B cell (primary cell): ENCODE results near the gene PRELID3B. TPM values are rescaled to one million over a fixed set of nuclear protein-coding genes. Genes with fewer than 3 reads are reported as not detected.

Source experiments
- ATAC-seq: fragments of 200-7000 bp; cut with Tn5 transposase; one replicate; pipeline ENCODE4 v1.10.0; 2021; ENCODE audit warnings: low read depth, mild to moderate bottlenecking, moderate number of reproducible peaks, moderate library complexity
- CTCF ChIA-PET: fragments of 350-600 bp; sonication (Branson Sonifier 250); formaldehyde crosslinking; loops from one replicate; lab custom pipeline; 2021; ENCODE audit warnings: antibody characterized with exemption, inconsistent platforms; lab: Charles Lee
- POLR2A ChIA-PET: fragments of 350-600 bp; sonication (Branson Sonifier 250); formaldehyde crosslinking; loops from one replicate; lab custom pipeline; 2021; ENCODE audit warnings: antibody characterized with exemption; lab: Charles Lee
- DNase-seq: peaks from one replicate; pipeline ENCODE4 v3.0.0; 2013
- H2AFZ ChIP-seq: 2 replicates; pipeline ENCODE4 v1.6.1; 2012; ENCODE audit warnings: mild to moderate bottlenecking, low read depth, low read length; ENCODE audit not compliant: insufficient read depth, poor library complexity, severe bottlenecking
- H3K27ac ChIP-seq, 2 donors: 1 replicate in 1 of 2; 2 replicates in 1 of 2; pipeline ENCODE4 v1.5.1; 2012 to 2013; ENCODE audit warnings: low read length in 2 of 2, mild to moderate bottlenecking in 2 of 2, moderate library complexity in 1 of 2
- H3K27me3 ChIP-seq, 4 experiments: fragments of 200-600 bp in 1 of 4; sonication (generic) in 1 of 4; replicated peaks in 1 of 4; 1 replicate in 2 of 4; 2 replicates in 2 of 4; pipeline versions ENCODE4 v1.6.1 to v1.7.0; 2013 to 2016; ENCODE audit warnings: low read length in 3 of 4, mild to moderate bottlenecking in 2 of 4, mixed read lengths in 1 of 4, moderate library complexity in 1 of 4; ENCODE audit not compliant: insufficient read depth in 4 of 4, control insufficient read depth in 3 of 4; ENCODE audit errors: control extremely low read depth in 1 of 4
- H3K36me3 ChIP-seq, 2 experiments: replicated peaks in 1 of 2; 1 replicate in 1 of 2; 2 replicates in 1 of 2; pipeline versions ENCODE4 v1.6.1 to v1.7.1; 2013; ENCODE audit warnings: low read length in 1 of 2; ENCODE audit not compliant: insufficient read depth in 2 of 2, control insufficient read depth in 1 of 2; ENCODE audit errors: control extremely low read depth in 1 of 2, extremely low read depth in 1 of 2
- H3K4me1 ChIP-seq, 2 donors: fragments of 200-600 bp in 1 of 2; sonication (generic) in 1 of 2; 1 replicate in 1 of 2; 2 replicates in 1 of 2; pipeline versions ENCODE4 v1.5.1 to v1.6.1; 2013 to 2017; ENCODE audit warnings: low read length in 2 of 2; ENCODE audit not compliant: control insufficient read depth in 2 of 2, insufficient read depth in 2 of 2
- H3K4me2 ChIP-seq: replicated peaks from 2 replicates; pipeline ENCODE3; 2012; ENCODE audit warnings: mild to moderate bottlenecking, low read depth, low read length; ENCODE audit not compliant: poor library complexity, severe bottlenecking
- H3K4me3 ChIP-seq, 5 experiments: fragments of 200-600 bp in 1 of 5; sonication (generic) in 1 of 5; 1 replicate in 3 of 5; 2 replicates in 2 of 5; pipeline versions ENCODE4 v1.5.1 to v1.7.0; 2011 to 2016; ENCODE audit warnings: low read length in 4 of 5, mild to moderate bottlenecking in 4 of 5, low read depth in 2 of 5, control low read depth in 1 of 5, moderate library complexity in 1 of 5; ENCODE audit not compliant: insufficient read depth in 1 of 5; ENCODE audit errors: control extremely low read depth in 1 of 5, extremely low read depth in 1 of 5
- H3K79me2 ChIP-seq: fragments of 200-600 bp; sonication (generic); one replicate; pipeline ENCODE4 v1.6.0; 2016; ENCODE audit warnings: low read length; ENCODE audit not compliant: control insufficient read depth, insufficient read depth
- H3K9ac ChIP-seq: fragments of 200-600 bp; sonication (generic); 2 replicates; pipeline ENCODE4 v1.6.1; 2017; ENCODE audit warnings: mild to moderate bottlenecking, low read length, moderate library complexity
- H3K9me3 ChIP-seq, 3 donors: one replicate each; pipeline versions ENCODE4 v1.6.1 to v1.7.1; 2013; ENCODE audit warnings: low read length in 2 of 3; ENCODE audit not compliant: control insufficient read depth in 2 of 3, insufficient read depth in 1 of 3; ENCODE audit errors: control extremely low read depth in 1 of 3
- H4K20me1 ChIP-seq: 2 replicates; pipeline ENCODE4 v1.6.0; 2012; ENCODE audit warnings: mild to moderate bottlenecking, low read length; ENCODE audit not compliant: insufficient read depth, control insufficient read depth, poor library complexity, severe bottlenecking
- H3K27ac Mint-ChIP-seq: one replicate; pipeline ENCODE4 v1.8.0; 2021; ENCODE audit warnings: mixed read lengths
- H3K27me3 Mint-ChIP-seq: one replicate; pipeline ENCODE4 v1.8.0; 2021; ENCODE audit warnings: mixed read lengths
- H3K4me1 Mint-ChIP-seq: one replicate; pipeline ENCODE4 v1.8.0; 2021; ENCODE audit warnings: mixed read lengths
- H3K4me3 Mint-ChIP-seq: one replicate; pipeline ENCODE4 v1.8.0; 2021; ENCODE audit warnings: mixed read lengths
- H3K9me3 Mint-ChIP-seq: one replicate; pipeline ENCODE4 v1.8.0; 2022; ENCODE audit warnings: mixed read lengths; ENCODE audit not compliant: insufficient read depth
- EZH2 ChIP-seq: IDR thresholded peaks from 2 replicates; pipeline ENCODE4 v1.6.1; 2012; ENCODE audit warnings: borderline replicate concordance, low read depth, mild to moderate bottlenecking, moderate library complexity, low read length; ENCODE audit not compliant: insufficient read depth, poor library complexity, severe bottlenecking
- WGBS: methylation state at CpG from one replicate; pipeline ENCODE4 v1.1.5; 2013; ENCODE audit warnings: missing lambda C conversion rate; ENCODE audit not compliant: insufficient coverage; 5-methylcytosine and 5-hydroxymethylcytosine counted together
- intact Hi-C: fragments of 100-400 bp; cut with micrococcal nuclease; formaldehyde crosslinking; loops from one replicate; pipeline ENCODE4 v1.10.0; 2022
- polyA plus RNA-seq: library from polyadenylated mRNA; depleted of rRNA; stranded (reverse); fragments of >200 nt; gene quantifications from 2 replicates; pipeline ENCODE4 v1.2.3, GENCODE V29; 2012
- total RNA-seq, 2 donors: library from RNA; stranded (reverse); fragments of 120-200 nt in 1 of 2; gene quantifications; 1 replicate in 1 of 2; 2 replicates in 1 of 2; pipeline versions ENCODE4 v1.2.3 to v1.2.4, GENCODE V29; 2013 to 2022
- TF ChIP-seq, protein P1 (sequence below): fragments of 200-600 bp; IDR thresholded peaks from one replicate; pipeline ENCODE4 v1.8.0; 2022; ENCODE audit warnings: antibody characterized with exemption, mild to moderate bottlenecking

PRELID3B gene
- total and polyA plus RNA-seq, 2 donors (not counting 1 experiment from before 2014, with no cell fraction given) = 24.1 to 46.8 TPM

DNA sequence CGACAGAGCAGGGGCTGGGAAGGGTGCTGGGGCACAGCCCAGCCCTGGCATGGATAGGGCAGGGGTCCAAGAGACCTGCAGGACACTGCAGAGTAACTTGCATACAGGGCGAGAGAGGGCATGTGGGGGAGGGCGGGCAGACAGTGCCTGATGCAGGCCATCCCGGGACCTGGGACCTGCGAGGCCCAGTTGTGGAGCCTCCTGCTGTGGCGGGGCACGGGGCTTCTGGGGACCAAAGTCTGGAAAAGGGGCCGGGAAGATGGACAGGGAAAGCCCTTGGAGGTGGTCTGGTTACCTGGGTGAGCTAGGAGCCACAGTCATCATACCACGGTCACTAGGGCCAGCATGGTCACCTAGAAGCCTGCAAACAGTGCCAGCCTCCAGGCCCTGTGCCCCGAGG is 23.8 kb downstream of the PRELID3B start:
- no peaks in the 10 kb centered on the region for H3K9me3 ChIP-seq
- peaks cover 20 to 24% of the 10 kb centered on the region in 2 donors for H3K4me1 ChIP-seq
- POLR2A ChIA-PET = interaction anchor here (2.3 kb wide), 1 partner anchor 13 kb away, joined by 10 read pairs; the partner anchor contains the start of gene ATP5F1E
- H3K9me3 Mint-ChIP-seq = no peaks in the 10 kb centered on the region
- H3K9ac ChIP-seq = no peak overlapping the region
- no peaks in the 10 kb centered on the region for H4K20me1 ChIP-seq
- H3K4me3 Mint-ChIP-seq = no peak overlapping the region
- H3K79me2 ChIP-seq = peaks cover 35% of the 10 kb centered on the region
- WGBS = 100% methylated on average over 6 of the region's 10 CpGs
- CTCF ChIA-PET = no interaction called here
- H3K27me3 ChIP-seq = no peaks in the 10 kb centered on the region
- DNase-seq (no peak), ATAC-seq (no peak)
- H3K27ac ChIP-seq = no peak overlapping the region
- no peak overlapping the region for H3K4me3 ChIP-seq
- TF ChIP-seq EZH2 = no peak
- TF ChIP-seq, protein P1, sequence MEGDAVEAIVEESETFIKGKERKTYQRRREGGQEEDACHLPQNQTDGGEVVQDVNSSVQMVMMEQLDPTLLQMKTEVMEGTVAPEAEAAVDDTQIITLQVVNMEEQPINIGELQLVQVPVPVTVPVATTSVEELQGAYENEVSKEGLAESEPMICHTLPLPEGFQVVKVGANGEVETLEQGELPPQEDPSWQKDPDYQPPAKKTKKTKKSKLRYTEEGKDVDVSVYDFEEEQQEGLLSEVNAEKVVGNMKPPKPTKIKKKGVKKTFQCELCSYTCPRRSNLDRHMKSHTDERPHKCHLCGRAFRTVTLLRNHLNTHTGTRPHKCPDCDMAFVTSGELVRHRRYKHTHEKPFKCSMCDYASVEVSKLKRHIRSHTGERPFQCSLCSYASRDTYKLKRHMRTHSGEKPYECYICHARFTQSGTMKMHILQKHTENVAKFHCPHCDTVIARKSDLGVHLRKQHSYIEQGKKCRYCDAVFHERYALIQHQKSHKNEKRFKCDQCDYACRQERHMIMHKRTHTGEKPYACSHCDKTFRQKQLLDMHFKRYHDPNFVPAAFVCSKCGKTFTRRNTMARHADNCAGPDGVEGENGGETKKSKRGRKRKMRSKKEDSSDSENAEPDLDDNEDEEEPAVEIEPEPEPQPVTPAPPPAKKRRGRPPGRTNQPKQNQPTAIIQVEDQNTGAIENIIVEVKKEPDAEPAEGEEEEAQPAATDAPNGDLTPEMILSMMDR = no peak
- peaks cover 0 to 16% of the 10 kb centered on the region in 2 experiments for H3K36me3 ChIP-seq
- H3K4me1 Mint-ChIP-seq = peaks cover 34% of the 10 kb centered on the region
- intact Hi-C loops = no loop called here
- no peak overlapping the region for H3K4me2 ChIP-seq
- no peak overlapping the region for H2AFZ ChIP-seq
- H3K27ac Mint-ChIP-seq = peak overlapping the region; percentile 20
- H3K27me3 Mint-ChIP-seq = no peaks in the 10 kb centered on the region

DNA sequence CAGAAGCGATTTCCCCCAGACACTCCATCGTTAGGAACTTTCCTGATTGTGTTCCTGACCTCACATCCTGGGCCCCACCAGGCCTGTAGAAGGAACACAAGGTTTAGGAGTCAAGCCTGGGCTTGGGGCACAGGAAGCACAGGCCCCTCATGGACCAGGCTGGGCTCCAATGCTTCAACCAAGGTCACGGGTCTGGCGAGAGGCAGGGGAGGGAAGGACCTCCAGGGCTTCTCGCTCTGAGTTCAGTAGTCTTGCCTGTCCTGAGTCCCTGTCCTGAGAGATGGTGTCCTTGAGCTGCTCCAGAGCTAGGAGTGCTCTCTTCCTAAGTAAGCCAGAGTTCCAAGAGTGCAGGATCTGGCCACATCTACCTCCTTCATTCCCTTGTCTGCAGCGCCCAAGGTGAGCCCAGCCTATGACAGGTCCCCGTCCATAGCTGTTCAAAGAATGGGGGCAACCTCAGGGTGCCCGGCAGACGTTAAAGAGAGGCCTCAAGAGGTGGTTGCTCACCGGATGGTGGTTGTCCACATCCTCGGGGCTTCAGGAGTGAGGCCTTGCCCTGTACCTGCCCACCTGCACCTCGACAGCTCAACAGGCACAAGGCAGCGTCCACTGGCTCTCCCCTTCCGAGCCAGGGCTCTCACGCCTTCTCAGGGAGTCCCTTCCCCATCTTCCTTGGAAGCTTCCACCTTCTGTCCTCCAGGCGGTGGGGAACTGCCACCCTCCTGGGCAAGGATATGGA is 24.9 kb downstream of the PRELID3B start:
- Histone ChIP-seq H3K9me3 (no peaks in the 10 kb centered on the region), H2AFZ (peak overlapping the region; percentile 3), H4K20me1 (no peaks in the 10 kb centered on the region), H3K9ac (no peak overlapping the region), H3K36me3 (peaks cover 0 to 4% of the 10 kb centered on the region in 2 experiments), H3K4me1 (peaks cover 20 to 24% of the 10 kb centered on the region in 2 donors), H3K27ac (peak overlapping the region; percentile 14 to 35), H3K4me2 (peak overlapping the region; percentile 54), H3K4me3 (no peak overlapping the region), H3K79me2 (peaks cover 37% of the 10 kb centered on the region), H3K27me3 (no peaks in the 10 kb centered on the region)
- DNase-seq (no peak), ATAC-seq (no peak)
- WGBS = 83% methylated on average over 14 of the region's 16 CpGs
- Mint-ChIP-seq H3K9me3 (no peaks in the 10 kb centered on the region), H3K4me1 (peaks cover 35% of the 10 kb centered on the region), H3K27me3 (no peaks in the 10 kb centered on the region), H3K27ac (peak overlapping the region; percentile 86), H3K4me3 (peak overlapping the region; percentile 76)
- intact Hi-C loops = loop anchor here (2.0 kb wide), 1 partner anchor 15 kb away; the partner anchor contains the start of gene ATP5F1E
- TF ChIP-seq EZH2 = no peak
- TF ChIP-seq, protein P1 = no peak
- ChIA-PET POLR2A (interaction anchor here (0.5 to 2.3 kb wide), 3 partner anchors 9 to 36 kb away, joined by 3 to 10 read pairs (median 8); partner anchors contain the start of gene ATP5F1E), CTCF (interaction anchor here (0.7 to 1.2 kb wide), 2 partner anchors 10 to 15 kb away, joined by 3 read pairs; partner anchors contain the start of gene ATP5F1E)
